ENCODE measurements around the gene GTPBP3. TPM values are rescaled to one million over a fixed set of nuclear protein-coding genes. Genes with fewer than 3 reads are reported as not detected.
"Not testable (repeated sequence)": the region's sequence is repeated elsewhere in the genome, so short reads cannot be mapped to it uniquely, and the experiment has no call there.

Gene GTPBP3
- 24.7 TPM for total RNA-seq

DNA sequence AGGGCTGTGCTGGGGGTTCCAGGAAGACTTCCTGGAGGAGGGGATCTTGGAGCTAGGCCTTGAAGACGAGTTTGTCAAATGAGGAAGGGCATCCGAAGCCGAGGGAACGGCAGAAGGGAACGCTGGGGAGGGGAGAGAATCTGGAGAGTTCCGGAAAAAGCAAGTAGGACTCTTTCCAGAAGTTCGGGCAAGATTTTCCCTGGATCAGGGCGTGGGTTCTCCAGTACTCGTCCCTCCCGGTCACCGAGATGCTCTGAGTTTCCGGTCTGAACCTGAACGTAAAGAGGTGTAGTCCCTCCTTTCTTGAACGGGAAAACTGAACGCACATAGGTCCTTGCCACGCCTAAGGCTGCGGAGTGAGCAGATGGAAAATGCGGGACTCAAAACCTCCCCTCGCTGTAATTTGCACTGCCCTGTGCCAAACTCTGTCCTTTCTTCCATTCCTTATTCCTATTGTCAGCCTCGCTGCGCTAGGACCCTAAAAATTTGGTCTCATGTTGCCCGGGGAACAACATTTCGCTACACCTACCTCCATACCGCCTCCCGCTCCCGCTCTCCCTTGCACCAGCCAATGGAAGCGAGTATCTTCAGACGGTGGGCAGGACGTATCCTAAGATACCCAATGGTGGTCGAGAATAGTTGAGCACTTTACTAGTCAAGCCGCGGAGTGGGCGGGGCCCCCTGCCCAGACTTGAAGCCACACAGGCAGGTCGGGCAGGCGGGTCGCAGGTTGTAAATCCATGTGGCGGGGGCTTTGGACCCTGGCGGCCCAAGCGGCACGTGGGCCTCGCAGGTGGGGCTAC is at the start of gene GTPBP3:
Gene GTPBP3 (plus strand): TSS at position 682 of the 803 bp plus-strand sequence. CDS start 59 bp downstream, at position 741.
- peak; percentile 97 for DNase-seq (ENCODE audit: low spot score)

DNA sequence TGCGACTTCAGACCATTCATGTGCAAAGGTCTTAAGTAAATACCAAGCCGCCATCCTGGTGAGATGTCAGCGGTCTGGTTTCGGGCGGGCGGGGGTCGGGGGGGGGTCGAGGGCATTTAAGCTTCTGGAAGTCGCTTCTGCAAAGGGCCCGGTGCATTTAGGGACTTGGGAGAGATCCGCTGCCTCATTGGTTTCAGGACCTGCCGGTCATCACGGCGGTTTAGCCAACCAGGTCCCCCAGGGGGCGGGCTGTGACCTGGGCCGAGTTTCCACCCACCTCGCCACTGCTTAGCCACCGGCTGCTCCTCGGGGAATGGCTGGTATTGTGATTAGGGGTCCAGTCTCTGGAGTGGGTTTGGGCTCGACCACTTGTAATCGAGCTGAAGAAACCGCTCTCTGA is 47.9 kb upstream of the GTPBP3 start:
- peak; percentile 59 for DNase-seq (ENCODE audit: low spot score)

- DNase-seq (ENCODE audit: low spot score) = peak; percentile 80
Observed at GRCh38 chr19:17292301-17293074, 44.9 kb upstream of the GTPBP3 start.

- no peak for DNase-seq (ENCODE audit: low spot score)
Observed at GRCh38 chr19:17293605-17294004, 43.7 kb upstream of the GTPBP3 start.

GRCh38 chr19:17294051-17294891 is 43.1 kb upstream of the GTPBP3 start:
- no peak for DNase-seq (ENCODE audit: low spot score)

- DNase-seq (ENCODE audit: low spot score) = not testable (repeated sequence)
Observed at GRCh38 chr19:17295551-17295950, 41.8 kb upstream of the GTPBP3 start.

DNA sequence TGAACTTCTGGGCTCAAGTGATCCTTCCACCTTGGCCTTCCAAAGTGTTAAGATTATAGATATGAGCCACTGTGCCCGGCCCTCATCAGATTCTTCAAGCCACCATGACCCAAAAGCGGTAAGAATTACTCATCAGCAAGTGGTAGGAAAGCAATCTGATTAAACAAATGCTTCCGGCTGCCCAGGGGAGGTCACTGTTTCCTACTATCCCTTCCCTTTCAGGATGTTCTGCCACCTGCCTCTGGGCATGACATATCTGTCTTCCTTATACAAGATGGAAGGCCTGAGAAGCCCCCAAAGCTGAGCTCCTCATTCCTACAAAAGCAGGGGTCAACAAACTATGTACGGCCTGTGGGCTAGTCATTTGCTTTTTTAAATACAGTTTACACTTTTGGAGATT is 41.1 kb upstream of the GTPBP3 start:
- no peak for DNase-seq (ENCODE audit: low spot score)

DNA sequence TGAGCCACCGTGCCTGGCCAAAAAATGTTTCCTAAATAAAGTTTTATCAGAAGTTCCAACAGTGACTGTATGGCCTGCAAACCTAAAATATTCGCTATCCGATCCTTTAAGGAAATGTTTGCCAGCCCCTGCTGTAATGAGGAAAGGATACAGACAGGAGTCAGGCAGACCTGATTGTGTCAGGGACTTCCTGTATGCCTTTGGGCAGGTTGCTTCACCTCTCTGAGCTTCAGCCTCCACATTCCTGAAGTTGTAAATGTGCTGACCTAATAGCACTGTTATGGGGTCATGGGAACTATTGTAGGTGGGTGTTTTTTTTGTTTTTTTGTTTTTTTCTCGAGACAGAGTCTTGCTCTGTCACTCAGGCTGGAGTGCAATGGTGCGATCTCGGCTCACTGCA is 40.4 kb upstream of the GTPBP3 start:
- DNase-seq (ENCODE audit: low spot score) = no peak

GRCh38 chr19:17300992-17301619 is 36.2 kb upstream of the GTPBP3 start:
- no peak for DNase-seq (ENCODE audit: low spot score)

- no peak for DNase-seq (ENCODE audit: low spot score)
Observed at GRCh38 chr19:17302391-17303166, 34.8 kb upstream of the GTPBP3 start.

- peak; percentile 96 for DNase-seq (ENCODE audit: low spot score)
Observed at GRCh38 chr19:17303167-17303939, 34.0 kb upstream of the GTPBP3 start, which contains the start of gene ABHD8. Gene ABHD8, minus strand, starts transcription at chr19:17303425. Its CDS starts 1,809 bp downstream, at chr19:17301616.

DNA sequence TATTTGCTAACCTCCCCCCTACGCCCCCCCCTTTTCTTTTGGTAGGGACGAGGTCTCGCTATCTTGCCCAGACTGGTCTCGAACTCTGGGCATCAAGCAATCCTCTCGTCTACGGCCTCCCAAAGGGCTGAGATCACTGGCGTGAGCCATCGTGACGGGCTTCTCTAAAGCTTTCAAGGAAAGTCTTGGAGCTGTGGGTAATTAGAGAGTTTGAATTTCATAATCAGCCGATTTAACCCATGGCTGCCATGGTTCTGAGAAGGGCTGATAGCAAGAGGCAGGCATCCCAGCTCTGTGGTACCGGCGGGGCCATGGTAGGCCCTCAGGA is 33.4 kb upstream of the GTPBP3 start:
- DNase-seq (ENCODE audit: low spot score) = no peak

DNA sequence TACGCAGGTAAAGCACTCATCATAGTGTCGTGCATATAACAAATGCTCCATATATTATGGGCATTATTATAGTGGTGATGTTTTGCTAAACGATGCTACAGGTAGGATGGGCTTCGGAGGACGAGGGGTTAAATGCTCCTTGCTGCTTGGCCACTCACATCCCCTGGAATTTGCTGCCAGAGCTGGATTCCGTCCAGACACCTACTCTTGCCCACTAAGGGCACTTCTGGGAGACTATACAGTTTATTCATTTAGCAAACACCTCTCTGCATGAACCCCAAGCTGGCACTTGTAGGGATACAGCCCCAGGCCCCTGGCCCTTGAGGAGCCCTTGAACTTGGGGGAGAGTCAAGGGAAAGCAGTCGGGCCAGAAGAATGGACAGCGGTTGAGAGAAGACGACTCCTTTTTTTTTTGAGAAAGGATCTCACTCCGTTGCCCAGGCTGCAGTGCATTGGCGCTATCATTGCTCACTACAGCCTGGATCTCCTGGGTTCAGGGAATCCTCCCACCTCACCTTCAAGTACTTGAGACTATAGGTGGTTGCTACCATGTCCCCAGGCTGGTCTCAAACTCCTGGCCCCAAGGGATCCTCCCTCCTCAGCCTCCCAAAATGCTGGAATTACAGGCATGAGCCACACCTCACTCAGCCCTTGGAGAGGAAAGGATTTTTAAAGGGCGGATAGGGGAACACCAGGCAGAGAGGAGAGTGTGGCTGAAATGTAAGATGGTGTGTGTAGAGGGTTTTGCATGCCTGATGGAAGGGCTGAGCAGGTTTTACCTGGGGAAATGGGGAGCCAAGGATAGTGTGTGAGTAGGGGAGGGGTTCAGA is 32.8 kb upstream of the GTPBP3 start:
- no peak for DNase-seq (ENCODE audit: low spot score)

DNA sequence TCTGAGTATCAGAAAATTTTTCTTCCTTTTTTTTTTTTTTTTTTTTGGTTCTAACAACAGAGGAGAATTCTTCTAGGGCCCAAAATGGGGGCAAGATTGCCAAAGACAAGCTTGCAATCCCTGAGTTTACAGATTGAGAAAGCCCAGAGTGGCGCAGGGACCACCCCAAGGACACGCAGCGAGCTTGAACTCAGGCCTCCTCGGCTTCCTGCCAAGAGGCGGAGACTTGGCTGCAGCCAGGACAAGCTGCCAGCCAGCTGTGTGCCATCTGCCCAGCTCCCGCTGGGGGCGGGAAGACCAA is 32.2 kb upstream of the GTPBP3 start:
- DNase-seq (ENCODE audit: low spot score) = no peak

DNA sequence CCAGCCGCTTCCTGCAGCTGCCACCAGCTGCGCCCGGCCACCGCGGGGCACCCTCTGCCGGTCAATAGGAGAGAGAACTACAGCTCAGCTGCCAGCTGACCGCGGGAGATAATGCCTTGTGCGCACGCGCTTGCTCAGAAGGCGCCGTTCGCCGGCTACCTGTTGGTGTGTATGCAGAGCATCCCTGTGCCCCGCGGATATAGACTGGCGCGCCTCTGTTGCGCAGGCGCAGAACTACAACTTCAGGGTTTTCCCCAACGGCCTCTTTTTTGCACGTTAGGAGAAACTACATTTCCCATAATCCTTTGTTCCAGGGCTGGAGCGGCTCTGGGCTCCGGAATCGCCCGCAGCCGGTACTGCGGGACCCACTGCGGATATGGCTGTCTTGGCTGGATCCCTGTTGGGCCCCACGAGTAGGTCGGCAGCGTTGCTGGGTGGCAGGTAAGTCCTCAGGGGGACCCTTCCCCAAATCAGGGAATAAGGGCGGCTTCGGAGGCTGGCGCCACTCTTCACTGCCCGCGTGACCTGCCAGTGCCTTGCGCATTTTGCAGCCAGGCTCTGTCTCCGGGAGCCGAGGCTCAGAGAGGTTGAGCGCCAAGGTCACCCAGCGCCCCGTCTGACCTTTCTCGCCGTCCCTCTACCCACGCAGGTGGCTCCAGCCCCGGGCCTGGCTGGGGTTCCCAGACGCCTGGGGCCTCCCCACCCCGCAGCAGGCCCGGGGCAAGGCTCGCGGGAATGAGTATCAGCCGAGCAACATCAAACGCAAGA is 31.7 kb upstream of the GTPBP3 start, which contains the start of gene MRPL34:
Gene MRPL34 (plus strand): TSS at position 356 of the 768 bp plus-strand sequence. CDS start 21 bp downstream, at position 377.
- DNase-seq (ENCODE audit: low spot score) = peak; percentile 98

DNA sequence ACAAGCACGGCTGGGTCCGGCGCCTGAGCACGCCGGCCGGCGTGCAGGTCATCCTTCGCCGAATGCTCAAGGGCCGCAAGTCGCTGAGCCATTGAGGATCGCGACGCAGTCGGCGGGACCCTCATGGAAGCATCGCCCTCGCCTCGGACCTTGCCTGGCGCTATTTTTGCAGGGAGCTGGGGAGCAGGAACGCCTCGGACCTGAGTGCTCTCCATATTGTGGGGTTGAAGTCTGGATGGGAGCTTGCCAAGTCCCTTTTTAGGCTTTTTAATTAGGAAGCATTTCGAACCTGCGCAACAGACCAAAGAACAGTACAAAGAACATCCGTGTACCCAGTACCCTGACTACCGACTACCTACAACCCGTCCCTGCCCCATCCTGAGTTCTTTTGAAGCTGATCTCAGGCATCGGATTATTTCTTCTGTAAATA is 31.1 kb upstream of the GTPBP3 start:
- no peak for DNase-seq (ENCODE audit: low spot score)

GRCh38 chr19:17307876-17308377 is 29.4 kb upstream of the GTPBP3 start:
- DNase-seq (ENCODE audit: low spot score) = no peak

Data from mucosa of gallbladder (tissue), 1 donor.